A673 (cell line): Measurements from ENCODE around the gene B3GAT2. TPM values are rescaled to one million over a fixed set of nuclear protein-coding genes. Genes with fewer than 3 reads are reported as not detected.

ENCODE experiments used
- BruUV-seq: library from RNA; stranded (reverse); fragments of 400-500 nt; replicated peaks from 2 replicates; lab custom pipeline; 2021; lab: Mats Ljungman, UMichigan
- CTCF ChIA-PET: fragments of 300-600 bp; sonication (Branson Sonifier 250); formaldehyde crosslinking; loops from one replicate; lab custom pipeline; 2022; ENCODE audit warnings: antibody characterized with exemption; lab: Charles Lee
- POLR2A ChIA-PET: fragments of 300-600 bp; sonication (Branson Sonifier 250); formaldehyde crosslinking; loops from one replicate; lab custom pipeline; 2022; ENCODE audit warnings: antibody characterized with exemption; ENCODE audit not compliant: low non-redundant PET; lab: Charles Lee
- DNase-seq: peaks from one replicate; pipeline ENCODE4 v3.0.0-alpha.2; 2015; ENCODE audit warnings: low spot score
- H3K27ac ChIP-seq: fragments of 200-600 bp; sonication (generic); 2 replicates; pipeline ENCODE4 v1.5.1; 2016; ENCODE audit warnings: mixed run types, low read depth, mild to moderate bottlenecking, mixed read lengths, antibody characterized with exemption, low read length; ENCODE audit not compliant: poor library complexity, severe bottlenecking
- H3K27me3 ChIP-seq: fragments of 200-600 bp; sonication (generic); replicated peaks from 2 replicates; pipeline ENCODE4 v1.6.1; 2017; ENCODE audit warnings: mixed run types, low read depth, mild to moderate bottlenecking, mixed read lengths, antibody characterized with exemption, low read length; ENCODE audit not compliant: insufficient read depth, poor library complexity
- H3K36me3 ChIP-seq: fragments of 200-600 bp; sonication (generic); 2 replicates; pipeline ENCODE4 v1.6.1; 2016; ENCODE audit warnings: mixed run types, mild to moderate bottlenecking, mixed read lengths, antibody characterized with exemption, low read length; ENCODE audit not compliant: insufficient read depth, poor library complexity, severe bottlenecking
- H3K4me1 ChIP-seq: fragments of 200-600 bp; sonication (generic); 2 replicates; pipeline ENCODE4 v1.6.1; 2017; ENCODE audit warnings: mixed run types, mild to moderate bottlenecking, mixed read lengths, antibody characterized with exemption, low read length; ENCODE audit not compliant: insufficient read depth, poor library complexity, severe bottlenecking
- H3K4me3 ChIP-seq: fragments of 200-600 bp; sonication (generic); 2 replicates; pipeline ENCODE4 v1.5.1; 2016; ENCODE audit warnings: low read depth, mixed run types, mild to moderate bottlenecking, mixed read lengths, low read length; ENCODE audit not compliant: poor library complexity, severe bottlenecking
- H3K9me3 ChIP-seq: fragments of 200-600 bp; sonication (generic); 2 replicates; pipeline ENCODE4 v1.6.1; 2016; ENCODE audit warnings: mixed run types, low read depth, mild to moderate bottlenecking, mixed read lengths, antibody characterized with exemption, low read length; ENCODE audit not compliant: poor library complexity, severe bottlenecking
- EZH2 ChIP-seq: fragments of 200-600 bp; sonication (generic); IDR thresholded peaks from 2 replicates; pipeline ENCODE4 v1.6.1; 2017; ENCODE audit warnings: borderline replicate concordance, low read depth, mild to moderate bottlenecking, mixed read lengths, antibody characterized with exemption, low read length; ENCODE audit not compliant: poor library complexity, severe bottlenecking
- intact Hi-C: fragments of 100-400 bp; cut with micrococcal nuclease; formaldehyde crosslinking; loops from one replicate; pipeline ENCODE4 v1.10.0; 2022; ENCODE audit not compliant: unreplicated experiment
- total RNA-seq: library from RNA; stranded (reverse); gene quantifications from 2 replicates; pipeline ENCODE4 v1.2.3, GENCODE V29; 2021
- TF ChIP-seq, protein P1 (sequence below): fragments of 300-800, 200-600 bp; sonication (generic); conservative IDR thresholded peaks from 2 replicates; pipeline ENCODE4 v1.5.1; 2017; ENCODE audit warnings: low read depth, mild to moderate bottlenecking, antibody characterized with exemption, low read length, moderate library complexity, mixed read lengths

B3GAT2 gene
- total RNA-seq, 1 experiment from 2014 or later: not detected

DNA sequence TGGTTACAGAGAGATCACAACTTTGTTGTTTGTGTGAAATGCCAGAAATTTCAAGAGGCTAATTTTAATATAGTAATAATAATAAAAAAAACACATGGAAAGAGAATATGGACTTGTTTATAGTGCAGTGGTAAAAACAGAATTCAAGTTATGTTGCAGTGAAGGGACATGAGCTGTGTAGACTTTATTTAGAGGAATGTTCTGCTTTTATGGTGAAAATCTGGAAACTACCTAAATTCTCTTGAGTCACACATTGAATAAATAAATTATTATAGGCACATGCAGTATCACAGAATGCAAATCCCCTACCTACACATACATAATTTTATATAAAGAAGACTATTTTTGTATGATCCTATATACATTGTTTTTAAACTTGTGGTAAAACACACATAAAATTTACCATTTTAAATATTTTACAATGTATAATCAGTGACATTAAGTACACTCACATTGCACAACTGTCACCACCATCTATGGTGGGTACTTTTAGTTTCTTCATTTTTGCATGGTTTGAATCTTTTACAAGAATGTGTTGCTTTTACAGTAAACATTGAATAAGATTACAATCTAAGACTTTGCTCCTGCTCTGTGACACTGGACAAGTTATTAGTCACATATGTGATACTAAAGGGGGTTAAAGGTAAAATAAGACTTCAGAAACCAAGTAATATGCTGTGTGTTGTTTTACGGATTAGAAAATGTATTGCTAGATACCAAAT, 107.4 kb downstream of the B3GAT2 start:
- H3K9me3 ChIP-seq: no peaks in the 10 kb centered on the region
- ChIA-PET POLR2A (no interaction called here), CTCF (no interaction called here)
- intact Hi-C loops: no loop called here
- no peaks in the 10 kb centered on the region for H3K27me3 ChIP-seq
- no peaks in the 10 kb centered on the region for H3K4me1 ChIP-seq
- BruUV-seq: no TSS peak
- DNase-seq: no peak
- TF ChIP-seq, protein P1, sequence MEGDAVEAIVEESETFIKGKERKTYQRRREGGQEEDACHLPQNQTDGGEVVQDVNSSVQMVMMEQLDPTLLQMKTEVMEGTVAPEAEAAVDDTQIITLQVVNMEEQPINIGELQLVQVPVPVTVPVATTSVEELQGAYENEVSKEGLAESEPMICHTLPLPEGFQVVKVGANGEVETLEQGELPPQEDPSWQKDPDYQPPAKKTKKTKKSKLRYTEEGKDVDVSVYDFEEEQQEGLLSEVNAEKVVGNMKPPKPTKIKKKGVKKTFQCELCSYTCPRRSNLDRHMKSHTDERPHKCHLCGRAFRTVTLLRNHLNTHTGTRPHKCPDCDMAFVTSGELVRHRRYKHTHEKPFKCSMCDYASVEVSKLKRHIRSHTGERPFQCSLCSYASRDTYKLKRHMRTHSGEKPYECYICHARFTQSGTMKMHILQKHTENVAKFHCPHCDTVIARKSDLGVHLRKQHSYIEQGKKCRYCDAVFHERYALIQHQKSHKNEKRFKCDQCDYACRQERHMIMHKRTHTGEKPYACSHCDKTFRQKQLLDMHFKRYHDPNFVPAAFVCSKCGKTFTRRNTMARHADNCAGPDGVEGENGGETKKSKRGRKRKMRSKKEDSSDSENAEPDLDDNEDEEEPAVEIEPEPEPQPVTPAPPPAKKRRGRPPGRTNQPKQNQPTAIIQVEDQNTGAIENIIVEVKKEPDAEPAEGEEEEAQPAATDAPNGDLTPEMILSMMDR: no peak
- no peak for TF ChIP-seq EZH2
- H3K27ac ChIP-seq: no peak overlapping the region
- H3K36me3 ChIP-seq: no peaks in the 10 kb centered on the region
- no peak overlapping the region for H3K4me3 ChIP-seq

GRCh38 chr6:70847106-70848084, 109.5 kb downstream of the B3GAT2 start:
- H3K9me3 ChIP-seq: no peaks in the 10 kb centered on the region
- no peak for DNase-seq
- no peak overlapping the region for H3K27ac ChIP-seq
- intact Hi-C loops: no loop called here
- no peaks in the 10 kb centered on the region for H3K4me1 ChIP-seq
- H3K36me3 ChIP-seq: no peaks in the 10 kb centered on the region
- H3K27me3 ChIP-seq: no peaks in the 10 kb centered on the region
- no peak for TF ChIP-seq EZH2
- TF ChIP-seq, protein P1: no peak
- H3K4me3 ChIP-seq: no peak overlapping the region
- ChIA-PET CTCF (no interaction called here), POLR2A (no interaction called here)
- no TSS peak for BruUV-seq

GRCh38 chr6:70846207-70846835, 110.5 kb downstream of the B3GAT2 start:
- Histone ChIP-seq H3K9me3 (no peaks in the 10 kb centered on the region), H3K4me1 (no peaks in the 10 kb centered on the region), H3K27ac (no peak overlapping the region), H3K27me3 (no peaks in the 10 kb centered on the region), H3K4me3 (no peak overlapping the region), H3K36me3 (no peaks in the 10 kb centered on the region)
- intact Hi-C loops: no loop called here
- POLR2A ChIA-PET: no interaction called here
- TF ChIP-seq, protein P1: no peak
- no peak for TF ChIP-seq EZH2
- DNase-seq: no peak
- no TSS peak for BruUV-seq
- CTCF ChIA-PET: no interaction called here
